SK-N-SH (cell line): ENCODE results near the gene FPR2.

Source experiments
- CTCF ChIP-seq: fragments of 200-600 bp; sonication (generic); IDR thresholded peaks from 2 replicates; pipeline ENCODE4 v1.6.1; 2017; ENCODE audit warnings: antibody characterized with exemption, mild to moderate bottlenecking, moderate library complexity
- FOSL2 ChIP-seq: IDR thresholded peaks from 2 replicates; pipeline ENCODE4 v1.4.0; 2012; ENCODE audit warnings: low read depth, mild to moderate bottlenecking, moderate library complexity, borderline replicate concordance
- FOXJ3 ChIP-seq: sonication (generic); formaldehyde crosslinking; IDR thresholded peaks from 2 replicates; pipeline ENCODE4 v1.5.1; 2020; ENCODE audit warnings: mild to moderate bottlenecking, missing genetic modification reagents
- GABPA ChIP-seq: IDR thresholded peaks from 2 replicates; pipeline ENCODE4 v1.4.0; 2012; ENCODE audit warnings: low read depth, mild to moderate bottlenecking
- MAX ChIP-seq: IDR thresholded peaks from 2 replicates; pipeline ENCODE4 v1.4.0; 2012; ENCODE audit warnings: low read depth
- NRF1 ChIP-seq: IDR thresholded peaks from 2 replicates; pipeline ENCODE4 v1.6.1; 2012; ENCODE audit warnings: low read depth, mild to moderate bottlenecking, low read length
- PBX3 ChIP-seq: IDR thresholded peaks from 2 replicates; pipeline ENCODE4; 2012
- POLR2AphosphoS5 ChIP-seq: IDR thresholded peaks from 2 replicates; pipeline ENCODE4 v1.6.1; 2012; ENCODE audit warnings: low read depth, low read length
- RFX5 ChIP-seq: IDR thresholded peaks from 2 replicates; pipeline ENCODE4 v1.6.1; 2012; ENCODE audit warnings: mild to moderate bottlenecking, improper control_type of control experiment, low read length
- SMC3 ChIP-seq: IDR thresholded peaks from 2 replicates; pipeline ENCODE4 v1.6.1; 2012; ENCODE audit warnings: low read depth, low read length, improper control_type of control experiment
- TAF1 ChIP-seq: IDR thresholded peaks from 2 replicates; pipeline ENCODE4 v1.6.1; 2012; ENCODE audit warnings: low read depth, mild to moderate bottlenecking, low read length, moderate library complexity, borderline replicate concordance
- USF2 ChIP-seq: fragments of 150-350 bp; IDR thresholded peaks from 2 replicates; pipeline ENCODE4 v1.6.1; 2017; ENCODE audit warnings: antibody characterized with exemption, low read length, low read depth, borderline replicate concordance
- TF ChIP-seq, protein P1 (sequence below): IDR thresholded peaks from 2 replicates; pipeline ENCODE4 v1.6.1; 2012; ENCODE audit warnings: mild to moderate bottlenecking, low read depth, low read length, moderate library complexity

GRCh38 chr19:51815043-51815442 is 54.1 kb downstream of the FPR2 start:
- no peak for TF ChIP-seq CTCF
- TF ChIP-seq, protein P1, sequence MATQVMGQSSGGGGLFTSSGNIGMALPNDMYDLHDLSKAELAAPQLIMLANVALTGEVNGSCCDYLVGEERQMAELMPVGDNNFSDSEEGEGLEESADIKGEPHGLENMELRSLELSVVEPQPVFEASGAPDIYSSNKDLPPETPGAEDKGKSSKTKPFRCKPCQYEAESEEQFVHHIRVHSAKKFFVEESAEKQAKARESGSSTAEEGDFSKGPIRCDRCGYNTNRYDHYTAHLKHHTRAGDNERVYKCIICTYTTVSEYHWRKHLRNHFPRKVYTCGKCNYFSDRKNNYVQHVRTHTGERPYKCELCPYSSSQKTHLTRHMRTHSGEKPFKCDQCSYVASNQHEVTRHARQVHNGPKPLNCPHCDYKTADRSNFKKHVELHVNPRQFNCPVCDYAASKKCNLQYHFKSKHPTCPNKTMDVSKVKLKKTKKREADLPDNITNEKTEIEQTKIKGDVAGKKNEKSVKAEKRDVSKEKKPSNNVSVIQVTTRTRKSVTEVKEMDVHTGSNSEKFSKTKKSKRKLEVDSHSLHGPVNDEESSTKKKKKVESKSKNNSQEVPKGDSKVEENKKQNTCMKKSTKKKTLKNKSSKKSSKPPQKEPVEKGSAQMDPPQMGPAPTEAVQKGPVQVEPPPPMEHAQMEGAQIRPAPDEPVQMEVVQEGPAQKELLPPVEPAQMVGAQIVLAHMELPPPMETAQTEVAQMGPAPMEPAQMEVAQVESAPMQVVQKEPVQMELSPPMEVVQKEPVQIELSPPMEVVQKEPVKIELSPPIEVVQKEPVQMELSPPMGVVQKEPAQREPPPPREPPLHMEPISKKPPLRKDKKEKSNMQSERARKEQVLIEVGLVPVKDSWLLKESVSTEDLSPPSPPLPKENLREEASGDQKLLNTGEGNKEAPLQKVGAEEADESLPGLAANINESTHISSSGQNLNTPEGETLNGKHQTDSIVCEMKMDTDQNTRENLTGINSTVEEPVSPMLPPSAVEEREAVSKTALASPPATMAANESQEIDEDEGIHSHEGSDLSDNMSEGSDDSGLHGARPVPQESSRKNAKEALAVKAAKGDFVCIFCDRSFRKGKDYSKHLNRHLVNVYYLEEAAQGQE, result no peak
- TF ChIP-seq POLR2AphosphoS5, result no peak
- no peak for TF ChIP-seq USF2
- no peak for TF ChIP-seq FOXJ3 (CRISPR knock-in tag)
- no peak for TF ChIP-seq PBX3
- no peak for TF ChIP-seq MAX
- TF ChIP-seq RFX5, result no peak
- TF ChIP-seq NRF1, result no peak
- no peak for TF ChIP-seq SMC3
- no peak for TF ChIP-seq TAF1
- TF ChIP-seq GABPA, result no peak
- no peak for TF ChIP-seq FOSL2
